H1 (cell line): ENCODE measurements around the gene THAP5. TPM values are rescaled to one million over a fixed set of nuclear protein-coding genes. Genes with fewer than 3 reads are reported as not detected.
A peak's percentile ranks its signal among the peaks of the same experiment; 100 is the strongest.

Experiments used
- CTCF ChIA-PET: fragments of 300-600 bp; sonication (Branson Sonifier 250); formaldehyde crosslinking; loops from one replicate; lab custom pipeline; 2021; ENCODE audit not compliant: partially characterized antibody; lab: Charles Lee
- POLR2A ChIA-PET: fragments of 300-600 bp; sonication (Branson Sonifier 250); formaldehyde crosslinking; loops from one replicate; lab custom pipeline; 2021; ENCODE audit warnings: inconsistent platforms; ENCODE audit not compliant: partially characterized antibody; lab: Charles Lee
- DNase-seq, 2 experiments: peaks; one replicate each; pipeline versions ENCODE4 v3.0.0 to v3.0.0-alpha.2; 2010 to 2022; ENCODE audit warnings: low spot score in 2 of 2, low read depth in 1 of 2, mixed read lengths in 1 of 2
- FAIRE-seq: peaks from 2 replicates; lab custom pipeline; 2011; peaks lifted over from hg19 to GRCh38; lab: Jason Lieb, UNC
- H2AFZ ChIP-seq: 2 replicates; pipeline ENCODE4 v1.8.1; 2012; ENCODE audit warnings: low read length, inconsistent platforms
- H2AK5ac ChIP-seq: 2 replicates; pipeline ENCODE4 v1.6.1; 2013; ENCODE audit warnings: low read depth, low read length
- H2BK120ac ChIP-seq: replicated peaks from 2 replicates; pipeline ENCODE3; 2013; ENCODE audit warnings: low read depth, low read length, inconsistent platforms
- H2BK12ac ChIP-seq: 2 replicates; pipeline ENCODE4 v1.6.1; 2013; ENCODE audit warnings: low read depth, low read length
- H2BK15ac ChIP-seq: 2 replicates; pipeline ENCODE4 v1.6.1; 2013; ENCODE audit warnings: low read length
- H2BK20ac ChIP-seq: 2 replicates; pipeline ENCODE4 v1.6.1; 2013; ENCODE audit warnings: low read length
- H2BK5ac ChIP-seq: 2 replicates; pipeline ENCODE4 v1.6.1; 2013; ENCODE audit warnings: low read depth, low read length
- H3K14ac ChIP-seq: 2 replicates; pipeline ENCODE4 v1.6.1; 2013; ENCODE audit warnings: inconsistent platforms; ENCODE audit not compliant: insufficient read length
- H3K18ac ChIP-seq: 2 replicates; pipeline ENCODE4 v1.6.1; 2013; ENCODE audit warnings: low read length; ENCODE audit errors: extremely low read depth
- H3K23ac ChIP-seq: 2 replicates; pipeline ENCODE4 v1.6.1; 2013; ENCODE audit warnings: inconsistent platforms; ENCODE audit not compliant: insufficient read length
- H3K23me2 ChIP-seq: 2 replicates; pipeline ENCODE4 v1.6.1; 2013; ENCODE audit warnings: low read depth, low read length
- H3K27ac ChIP-seq: 2 replicates; pipeline ENCODE4 v1.6.1; 2011; ENCODE audit warnings: low read depth, low read length, inconsistent platforms
- H3K27me3 ChIP-seq, 4 experiments: replicated peaks in 1 of 4; 1 replicate in 1 of 4; 2 replicates in 3 of 4; pipeline versions ENCODE4 v1.6.1 to v1.8.1; 2011 to 2013; ENCODE audit warnings: low read length in 3 of 4, mild to moderate bottlenecking in 3 of 4, inconsistent platforms in 2 of 4, mixed read lengths in 2 of 4, moderate library complexity in 1 of 4; ENCODE audit not compliant: control insufficient read depth in 3 of 4, insufficient read depth in 3 of 4; ENCODE audit errors: extremely low read depth in 1 of 4
- H3K36me3 ChIP-seq, 4 experiments: 2 replicates each; pipeline versions ENCODE4 v1.6.1 to v1.8.1; 2011 to 2013; ENCODE audit warnings: mild to moderate bottlenecking in 4 of 4, low read length in 3 of 4, moderate library complexity in 2 of 4, control low read depth in 1 of 4, inconsistent platforms in 1 of 4; ENCODE audit not compliant: insufficient read depth in 4 of 4, control insufficient read depth in 2 of 4
- H3K4ac ChIP-seq: replicated peaks from 2 replicates; pipeline ENCODE3; 2013; ENCODE audit warnings: low read length, low read depth, mixed read lengths, inconsistent platforms; ENCODE audit not compliant: insufficient read length
- H3K4me1 ChIP-seq, 4 experiments: replicated peaks in 1 of 4; 1 replicate in 1 of 4; 2 replicates in 3 of 4; pipeline versions ENCODE4 v1.6.1 to v1.8.1; 2011 to 2013; ENCODE audit warnings: low read length in 3 of 4, inconsistent platforms in 2 of 4, mixed read lengths in 1 of 4; ENCODE audit not compliant: insufficient read depth in 4 of 4, control insufficient read depth in 3 of 4
- H3K4me2 ChIP-seq, 2 experiments: 2 replicates each; pipeline versions ENCODE4 v1.6.1 to v1.8.1; 2011 to 2013; ENCODE audit warnings: low read depth in 2 of 2, low read length in 2 of 2, control low read depth in 1 of 2, inconsistent platforms in 1 of 2, mild to moderate bottlenecking in 1 of 2; ENCODE audit not compliant: insufficient read depth in 1 of 2
- H3K4me3 ChIP-seq, 4 experiments: fragments of 200-600, 300-600 bp in 1 of 4; sonication (generic), shearing (Covaris generic), sonication (Bioruptor Twin) in 1 of 4; 2 replicates each; pipeline versions ENCODE4 v1.5.1 to v1.8.1; 2011 to 2016; ENCODE audit warnings: low read length in 4 of 4, low read depth in 3 of 4, control low read depth in 2 of 4, inconsistent platforms in 2 of 4, mild to moderate bottlenecking in 2 of 4, mixed read lengths in 1 of 4, moderate library complexity in 1 of 4; ENCODE audit not compliant: insufficient read depth in 2 of 4; ENCODE audit errors: extremely low read depth in 1 of 4
- H3K56ac ChIP-seq: replicated peaks from 2 replicates; pipeline ENCODE3; 2013; ENCODE audit warnings: low read depth, mild to moderate bottlenecking, mixed read lengths, low read length, inconsistent platforms; ENCODE audit not compliant: insufficient read length
- H3K79me1 ChIP-seq: 2 replicates; pipeline ENCODE4 v1.6.1; 2013; ENCODE audit warnings: low read depth, low read length, control low read depth
- H3K79me2 ChIP-seq, 2 experiments: 2 replicates each; pipeline versions ENCODE4 v1.6.1 to v1.8.1; 2012 to 2013; ENCODE audit warnings: low read length in 2 of 2, mild to moderate bottlenecking in 2 of 2, inconsistent platforms in 1 of 2; ENCODE audit not compliant: insufficient read depth in 2 of 2, control insufficient read depth in 1 of 2
- H3K9ac ChIP-seq, 4 experiments: replicated peaks in 1 of 4; 1 replicate in 1 of 4; 2 replicates in 3 of 4; pipeline versions ENCODE4 v1.6.1 to v1.8.1; 2011 to 2013; ENCODE audit warnings: low read depth in 3 of 4, low read length in 3 of 4, control low read depth in 2 of 4, mild to moderate bottlenecking in 2 of 4, moderate library complexity in 2 of 4, inconsistent platforms in 1 of 4; ENCODE audit errors: extremely low read depth in 1 of 4
- H3K9me3 ChIP-seq, 2 experiments: 2 replicates each; pipeline versions ENCODE4 v1.6.1 to v1.8.1; 2012 to 2013; ENCODE audit warnings: mild to moderate bottlenecking in 2 of 2, moderate library complexity in 2 of 2, control low read depth in 1 of 2, inconsistent platforms in 1 of 2, low read depth in 1 of 2, low read length in 1 of 2, mixed read lengths in 1 of 2; ENCODE audit not compliant: insufficient read depth in 2 of 2
- H4K20me1 ChIP-seq, 2 experiments: replicated peaks in 1 of 2; 2 replicates each; pipeline versions ENCODE3 to v1.8.1; 2011 to 2013; ENCODE audit warnings: inconsistent platforms in 2 of 2, low read length in 2 of 2, mild to moderate bottlenecking in 1 of 2; ENCODE audit not compliant: insufficient read depth in 2 of 2, control insufficient read depth in 1 of 2
- H4K5ac ChIP-seq: 2 replicates; pipeline ENCODE4 v1.6.1; 2013; ENCODE audit warnings: low read length, low read depth, mixed read lengths, inconsistent platforms; ENCODE audit not compliant: insufficient read length
- H4K8ac ChIP-seq: 2 replicates; pipeline ENCODE4 v1.8.0; 2013; ENCODE audit warnings: mild to moderate bottlenecking, moderate library complexity, low read length, inconsistent platforms; ENCODE audit not compliant: insufficient read depth; ENCODE audit errors: extremely low read depth
- H4K91ac ChIP-seq: replicated peaks from 2 replicates; pipeline ENCODE3; 2013; ENCODE audit warnings: low read length, mixed read lengths, inconsistent platforms; ENCODE audit not compliant: insufficient read length
- EP300 ChIP-seq, 2 experiments: IDR thresholded peaks; 1 replicate in 1 of 2; 2 replicates in 1 of 2; pipeline ENCODE4 v1.6.1; 2011 to 2012; ENCODE audit warnings: low read depth in 2 of 2, low read length in 2 of 2, mild to moderate bottlenecking in 2 of 2, borderline replicate concordance in 1 of 2, inconsistent platforms in 1 of 2, moderate library complexity in 1 of 2
- GTF2F1 ChIP-seq: IDR thresholded peaks from 2 replicates; pipeline ENCODE4 v1.6.1; 2012; ENCODE audit warnings: low read depth, low read length, improper control_type of control experiment, borderline replicate concordance
- KDM4A ChIP-seq: IDR thresholded peaks from one replicate; pipeline ENCODE4 v1.7.1; 2012; ENCODE audit warnings: low read depth, mild to moderate bottlenecking, moderate library complexity, low read length, inconsistent platforms; ENCODE audit not compliant: severe bottlenecking
- WGBS, 2 experiments: shearing (Covaris generic) in 1 of 2; methylation state at CpG; one replicate each; pipeline versions ENCODE4 v1.1.6 to v1.1.7; 2013 to 2015; ENCODE audit warnings: low lambda C conversion rate in 2 of 2, mixed read lengths in 2 of 2, inconsistent platforms in 1 of 2, low coverage in 1 of 2, missing lambda C conversion rate in 1 of 2; ENCODE audit not compliant: insufficient replicate concordance in 2 of 2, insufficient coverage in 1 of 2, insufficient read length in 1 of 2; ENCODE audit errors: extremely low coverage in 1 of 2, missing lambda C conversion rate in 1 of 2; 5-methylcytosine and 5-hydroxymethylcytosine counted together
- polyA plus RNA-seq, 7 experiments: library from polyadenylated mRNA; depleted of rRNA in 3 of 7; stranded (reverse) in 5 of 7; unstranded in 2 of 7; fragments of >200 nt in 5 of 7; fragments of 200-250 nt in 2 of 7; gene quantifications; 1 replicate in 5 of 7; 2 replicates in 1 of 7; 4 replicates in 1 of 7; pipeline versions ENCODE4 v1.2.1 to v1.2.3, GENCODE V29; 2011 to 2013; ENCODE audit warnings: missing spikeins in 2 of 7, mixed read lengths in 2 of 7
- total RNA-seq: library from RNA; stranded (reverse); fragmentation: NEBNext Ultra II Directional; extraction: Animal tissue kit (Norgen Biotek cat#: 25700); gene quantifications from 2 replicates; pipeline ENCODE4 v1.2.1, GENCODE V29; 2021

Gene THAP5
- total and polyA plus RNA-seq, 2 of the 8 experiments (the other 6 are each of a cell fraction or from before 2014, with no cell fraction given), result 3.9 to 24.2 TPM

GRCh38 chr7:108568801-108569380 is 615 bp downstream of the THAP5 start:
- TF ChIP-seq KDM4A (peak; percentile 13), EP300 (IDR thresholded peaks at IDR 0.05; ENCODE audit: borderline replicate concordance in 1 of 2, low read depth in 2 of 2, low read length in 2 of 2) (no peak), GTF2F1 (no peak)
- Histone ChIP-seq H3K4me2 (peak overlapping the region; percentile 74 to 88), H4K20me1 (no peaks in the 10 kb centered on the region), H3K23ac (peak overlapping the region; percentile 27), H3K4ac (no peak overlapping the region), H3K9me3 (no peaks in the 10 kb centered on the region), H3K36me3 (peaks cover 0 to 33% (median 10%) of the 10 kb centered on the region in 4 experiments; a peak in 4 of 8 replicates), H2AFZ (peak overlapping the region; percentile 25; the same call in 1 of the 2 replicates), H4K8ac (peak overlapping the region; percentile 97), H2BK15ac (no peak overlapping the region), H3K79me1 (no peaks in the 10 kb centered on the region; the same call in 1 of the 2 replicates), H3K4me3 (peak overlapping the region; percentile 75 to 90 (median 82)), H3K18ac (peak overlapping the region; percentile 76), H2BK12ac (no peak overlapping the region), H4K91ac (no peak overlapping the region), H2BK120ac (no peak overlapping the region), H2BK5ac (peak overlapping the region; percentile 77), H2AK5ac (no peak overlapping the region), H3K23me2 (peaks cover 4% of the 10 kb centered on the region; the same call in 1 of the 2 replicates), H3K27ac (peak overlapping the region; percentile 78), H3K56ac (peak overlapping the region; percentile 8), H3K14ac (no peak overlapping the region), H3K79me2 (peaks cover 4 to 73% of the 10 kb centered on the region in 2 experiments; a peak in 3 of 4 replicates), H3K9ac (peak overlapping the region; percentile 88 to 94 (median 90)), H3K4me1 (peaks cover 0 to 4% (median 1%) of the 10 kb centered on the region in 4 experiments; a peak in 1 of 7 replicates), H2BK20ac (no peak overlapping the region), H4K5ac (peak overlapping the region; percentile 72), H3K27me3 (no peaks in the 10 kb centered on the region)
- CTCF ChIA-PET, result interaction anchor here (0.9 kb wide), 1 partner anchor 42 kb away, joined by 4 read pairs; no protein-coding TSS in a partner anchor
- POLR2A ChIA-PET, result interaction anchor here (1.2 to 2.3 kb wide), 6 partner anchors 9 to 43 kb away, joined by 3 to 21 read pairs (median 4); partner anchors contain the start of gene PNPLA8
- DNase-seq, result no peak
- FAIRE-seq, result no peak
- 11% methylated on average over 24 of the region's 24 CpGs; no CpG with 5 or more reads in 1 of the 2 experiments for WGBS, 2 experiments
